RWPE1 (cell line): ENCODE measurements around the gene CLCA1.

Experiments
- CTCF ChIA-PET: fragments of 350-600 bp; sonication (Branson Sonifier 250); formaldehyde crosslinking; extraction: SDS; loops from one replicate; lab custom pipeline; 2021; lab: Yijun Ruan, JAX
- POLR2A ChIA-PET: fragments of 400-600 bp; formaldehyde crosslinking; extraction: SDS; loops from one replicate; lab custom pipeline; 2020; ENCODE audit warnings: antibody characterized with exemption; ENCODE audit not compliant: low non-redundant PET; lab: Yijun Ruan, JAX
- DNase-seq: peaks from one replicate; pipeline ENCODE4 v3.0.0; 2012; ENCODE audit warnings: low spot score
- H3K27ac ChIP-seq: fragments of 450-650 bp; 2 replicates; pipeline ENCODE4 v1.5.1; 2017
- CTCF ChIP-seq: fragments of 450-650 bp; conservative IDR thresholded peaks from 2 replicates; pipeline ENCODE4 v1.5.1; 2017; ENCODE audit warnings: low read depth, mild to moderate bottlenecking

The CLCA1 gene

DNA sequence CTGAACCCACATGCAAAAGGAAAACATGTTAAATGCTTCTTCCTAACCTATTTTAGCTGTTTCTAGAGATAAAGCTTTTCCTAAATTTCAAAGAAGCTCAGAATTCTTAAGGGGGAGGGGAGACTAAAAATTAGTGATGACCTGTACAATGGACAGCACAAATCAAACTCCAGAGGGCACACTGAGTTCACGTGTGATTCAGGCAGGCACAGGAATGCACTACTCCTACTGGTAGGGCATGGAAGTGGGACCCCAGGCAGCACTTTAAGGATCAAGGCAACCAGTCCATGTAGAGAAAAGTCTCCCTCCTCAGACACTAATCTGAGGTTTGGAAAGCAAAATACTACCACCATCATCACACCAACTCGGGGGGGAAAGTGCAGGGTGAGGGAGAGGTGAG, 46.9 kb downstream of the CLCA1 start:
- H3K27ac ChIP-seq: no peak overlapping the region
- ChIA-PET POLR2A (no interaction called here), CTCF (interaction anchor here (1.0 kb wide), 1 partner anchor 10 kb away, joined by 3 read pairs; no protein-coding TSS in a partner anchor)
- no peak for TF ChIP-seq CTCF
- peak; percentile 56 for DNase-seq

GRCh38 chr1:86516335-86516734, 47.6 kb downstream of the CLCA1 start:
- no peak overlapping the region for H3K27ac ChIP-seq
- no peak for TF ChIP-seq CTCF
- no peak for DNase-seq
- ChIA-PET CTCF (no interaction called here), POLR2A (no interaction called here)

- DNase-seq: peak; percentile 50
- TF ChIP-seq CTCF: no peak
- ChIA-PET CTCF (no interaction called here), POLR2A (no interaction called here)
- H3K27ac ChIP-seq: no peak overlapping the region
Measured at GRCh38 chr1:86517336-86517735, 48.6 kb downstream of the CLCA1 start.

GRCh38 chr1:86520789-86521521, 52.2 kb downstream of the CLCA1 start:
- ChIA-PET POLR2A (no interaction called here), CTCF (interaction anchor here (0.6 kb wide), 1 partner anchor 128 kb away, joined by 3 read pairs; no protein-coding TSS in a partner anchor)
- no peak for TF ChIP-seq CTCF
- no peak for DNase-seq
- no peak overlapping the region for H3K27ac ChIP-seq

- no peak overlapping the region for H3K27ac ChIP-seq
- no peak for DNase-seq
- POLR2A ChIA-PET: no interaction called here
- CTCF ChIA-PET: no interaction called here
- no peak for TF ChIP-seq CTCF
Measured at GRCh38 chr1:86521522-86521891, 52.8 kb downstream of the CLCA1 start.

DNA sequence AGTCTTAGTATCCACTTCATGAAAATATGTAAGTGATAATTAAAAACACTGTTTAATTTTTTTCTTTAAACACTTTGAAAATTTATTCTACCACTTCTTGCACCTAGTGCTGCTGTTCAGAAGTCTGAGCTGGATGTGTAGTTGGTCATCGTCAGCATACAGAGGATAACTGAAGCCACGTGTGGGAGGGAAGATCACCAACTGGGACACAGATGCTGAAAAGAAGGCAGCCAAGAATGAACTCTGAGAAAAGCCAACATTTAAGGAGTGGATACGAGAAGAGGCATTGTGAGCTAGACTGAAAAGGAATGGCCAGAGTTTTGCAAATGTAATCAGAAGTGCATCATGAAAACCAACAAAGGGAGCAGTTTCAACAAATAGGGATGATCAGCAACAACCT, 53.5 kb downstream of the CLCA1 start:
- ChIA-PET POLR2A (no interaction called here), CTCF (no interaction called here)
- no peak for DNase-seq
- H3K27ac ChIP-seq: no peak overlapping the region
- no peak for TF ChIP-seq CTCF
